Activated CD8-positive, alpha-beta memory T cell treated with anti-CD3 and anti-CD28 coated beads, Interleukin-2, amount 10 ng/mL, durations not matched to agents 7 days and 5 days (primary cell): ENCODE measurements around the gene NCKAP5. TPM values are rescaled to one million over a fixed set of nuclear protein-coding genes. Genes with fewer than 3 reads are reported as not detected.

ENCODE experiments used
- ATAC-seq: fragments of 150-1000 bp; cut with Tn5 transposase; one replicate; pipeline ENCODE4 v1.10.0; 2021; ENCODE audit warnings: moderate library complexity
- CTCF ChIA-PET: fragments of 350-600 bp; sonication (Branson Sonifier 250); formaldehyde crosslinking; loops from one replicate; lab custom pipeline; 2021; ENCODE audit warnings: antibody characterized with exemption; lab: Charles Lee
- DNase-seq: peaks from one replicate; pipeline ENCODE4 v3.0.0-alpha.2; 2020
- H3K27ac Mint-ChIP-seq: one replicate; pipeline ENCODE4 v1.8.0; 2021; ENCODE audit warnings: mild to moderate bottlenecking, mixed read lengths
- H3K27me3 Mint-ChIP-seq: one replicate; pipeline ENCODE4 v1.8.0; 2021; ENCODE audit warnings: mixed read lengths
- H3K36me3 Mint-ChIP-seq: one replicate; pipeline ENCODE4 v1.8.0; 2021; ENCODE audit warnings: mild to moderate bottlenecking, mixed read lengths
- H3K4me1 Mint-ChIP-seq: one replicate; pipeline ENCODE4 v1.8.0; 2021; ENCODE audit warnings: mixed read lengths
- H3K4me3 Mint-ChIP-seq: one replicate; pipeline ENCODE4 v1.8.0; 2021; ENCODE audit warnings: mild to moderate bottlenecking, moderate library complexity, mixed read lengths
- H3K9me3 Mint-ChIP-seq: one replicate; pipeline ENCODE4 v1.8.0; 2022; ENCODE audit warnings: low read depth, mixed read lengths
- total RNA-seq, 2 experiments: library from RNA; stranded (reverse); gene quantifications; one replicate each; pipeline ENCODE4 v1.2.3, GENCODE V29; 2021

NCKAP5 gene
- total RNA-seq, 2 experiments from 2014 or later: not detected

DNA sequence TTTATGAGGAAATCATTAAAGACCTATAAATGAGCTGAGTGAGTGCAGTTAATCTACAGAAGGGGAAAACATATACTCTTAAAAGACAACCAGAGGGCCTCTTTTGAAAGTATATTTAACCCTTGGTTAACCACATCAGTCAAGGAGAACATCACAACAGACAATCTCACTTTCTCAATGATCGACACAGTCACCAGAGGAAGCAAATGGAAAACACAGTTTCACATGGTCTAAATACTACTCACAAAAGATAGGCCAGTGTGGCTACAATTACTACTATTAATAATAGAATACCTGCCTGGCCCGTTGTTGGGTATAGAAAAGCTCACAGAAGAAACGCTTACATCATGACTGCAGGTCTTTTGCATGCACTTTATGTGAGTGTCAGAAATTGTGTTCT is 426.2 kb downstream of the NCKAP5 start:
- ATAC-seq: no peak
- DNase-seq: no peak
- no peak overlapping the region for H3K4me3 Mint-ChIP-seq
- H3K4me1 Mint-ChIP-seq: no peaks in the 10 kb centered on the region
- H3K9me3 Mint-ChIP-seq: no peaks in the 10 kb centered on the region
- no peak overlapping the region for H3K27ac Mint-ChIP-seq
- H3K27me3 Mint-ChIP-seq: no peaks in the 10 kb centered on the region
- CTCF ChIA-PET: no interaction called here
- H3K36me3 Mint-ChIP-seq: no peaks in the 10 kb centered on the region

- no peaks in the 10 kb centered on the region for H3K27me3 Mint-ChIP-seq
- H3K9me3 Mint-ChIP-seq: no peaks in the 10 kb centered on the region
- DNase-seq (no peak), ATAC-seq (no peak)
- CTCF ChIA-PET: no interaction called here
- H3K4me1 Mint-ChIP-seq: no peaks in the 10 kb centered on the region
- H3K36me3 Mint-ChIP-seq: no peaks in the 10 kb centered on the region
- H3K27ac Mint-ChIP-seq: no peak overlapping the region
- no peak overlapping the region for H3K4me3 Mint-ChIP-seq
Measured at GRCh38 chr2:133140620-133141019, 427.6 kb downstream of the NCKAP5 start.

- H3K27ac Mint-ChIP-seq: no peak overlapping the region
- no peaks in the 10 kb centered on the region for H3K27me3 Mint-ChIP-seq
- ATAC-seq (no peak), DNase-seq (no peak)
- H3K4me3 Mint-ChIP-seq: no peak overlapping the region
- no peaks in the 10 kb centered on the region for H3K9me3 Mint-ChIP-seq
- CTCF ChIA-PET: no interaction called here
- no peaks in the 10 kb centered on the region for H3K4me1 Mint-ChIP-seq
- H3K36me3 Mint-ChIP-seq: no peaks in the 10 kb centered on the region
Measured at GRCh38 chr2:133139847-133140533, 428.3 kb downstream of the NCKAP5 start.

DNA sequence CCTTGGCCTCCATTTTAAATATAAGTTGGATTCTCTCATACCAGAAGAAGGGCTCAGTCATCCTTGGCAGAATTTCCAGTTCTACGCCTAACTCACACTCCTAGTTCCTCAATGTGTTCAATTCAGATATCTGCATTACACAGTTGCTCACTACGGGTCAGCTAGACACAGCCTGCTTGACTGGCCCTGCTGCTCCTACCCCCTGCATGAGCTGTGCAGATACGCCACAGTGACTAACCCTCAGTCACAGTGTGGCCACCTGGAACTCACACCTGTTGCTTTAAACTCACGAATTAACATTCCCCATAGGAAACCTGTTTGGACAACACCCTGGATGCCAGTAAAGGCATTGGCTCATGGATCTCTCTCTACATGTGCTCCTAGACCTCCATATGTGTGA is 429.6 kb downstream of the NCKAP5 start:
- Mint-ChIP-seq H3K36me3 (no peaks in the 10 kb centered on the region), H3K27ac (no peak overlapping the region), H3K9me3 (no peaks in the 10 kb centered on the region), H3K4me1 (no peaks in the 10 kb centered on the region), H3K27me3 (no peaks in the 10 kb centered on the region), H3K4me3 (no peak overlapping the region)
- no peak for DNase-seq
- CTCF ChIA-PET: no interaction called here
- ATAC-seq: no peak

- Mint-ChIP-seq H3K27ac (no peak overlapping the region), H3K36me3 (no peaks in the 10 kb centered on the region), H3K4me1 (no peaks in the 10 kb centered on the region), H3K9me3 (peaks cover 2% of the 10 kb centered on the region), H3K4me3 (no peak overlapping the region), H3K27me3 (no peaks in the 10 kb centered on the region)
- ATAC-seq (no peak), DNase-seq (no peak)
- CTCF ChIA-PET: no interaction called here
Measured at GRCh38 chr2:133135035-133135654, 433.1 kb downstream of the NCKAP5 start.

GRCh38 chr2:133130548-133131246 is 437.6 kb downstream of the NCKAP5 start:
- H3K9me3 Mint-ChIP-seq: peaks cover 2% of the 10 kb centered on the region
- no peaks in the 10 kb centered on the region for H3K27me3 Mint-ChIP-seq
- H3K27ac Mint-ChIP-seq: no peak overlapping the region
- no peak for ATAC-seq
- no peak for DNase-seq
- no peaks in the 10 kb centered on the region for H3K4me1 Mint-ChIP-seq
- no peak overlapping the region for H3K4me3 Mint-ChIP-seq
- CTCF ChIA-PET: no interaction called here
- no peaks in the 10 kb centered on the region for H3K36me3 Mint-ChIP-seq

DNA sequence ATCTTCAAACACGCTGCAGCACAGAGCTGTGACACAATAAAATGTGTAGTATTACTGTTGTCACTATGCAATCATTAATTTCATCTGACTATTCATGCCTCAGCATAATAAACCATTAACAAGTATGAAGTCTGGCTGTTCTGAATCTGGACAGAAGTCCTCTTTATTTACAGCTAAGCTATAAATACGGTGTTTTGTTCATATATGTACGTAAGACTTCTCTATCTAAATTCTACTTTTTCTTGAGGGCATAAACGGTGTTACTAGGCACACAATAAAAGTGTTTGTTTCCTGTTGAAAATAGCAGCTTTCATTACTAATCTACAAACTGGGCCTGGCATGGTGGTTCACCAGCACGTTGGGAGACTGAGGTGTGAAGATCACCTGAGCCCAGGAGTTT is 443.8 kb downstream of the NCKAP5 start:
- CTCF ChIA-PET: no interaction called here
- H3K27me3 Mint-ChIP-seq: no peaks in the 10 kb centered on the region
- H3K36me3 Mint-ChIP-seq: no peaks in the 10 kb centered on the region
- no peak for DNase-seq
- no peak overlapping the region for H3K27ac Mint-ChIP-seq
- H3K4me3 Mint-ChIP-seq: no peak overlapping the region
- H3K9me3 Mint-ChIP-seq: no peaks in the 10 kb centered on the region
- ATAC-seq: no peak
- no peaks in the 10 kb centered on the region for H3K4me1 Mint-ChIP-seq

DNA sequence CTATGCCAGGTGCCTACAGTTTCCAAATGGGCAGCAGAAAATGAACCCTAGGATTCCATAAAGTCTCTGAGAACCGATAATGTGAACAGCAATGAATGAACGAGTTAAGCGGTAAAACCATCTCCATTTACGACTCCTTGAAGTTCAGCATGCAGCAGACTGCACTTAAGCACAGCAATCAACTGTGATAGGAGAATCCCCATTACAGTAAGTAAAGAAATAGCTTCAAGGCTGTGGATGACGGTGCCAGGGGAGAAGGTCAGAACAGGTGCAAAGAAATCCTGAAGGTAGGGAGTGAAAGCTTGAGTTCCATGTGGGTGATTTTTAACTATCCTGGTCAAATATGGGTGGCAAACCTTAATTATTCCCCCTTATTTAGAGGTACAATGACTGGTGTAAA is 444.4 kb downstream of the NCKAP5 start:
- H3K4me1 Mint-ChIP-seq: no peaks in the 10 kb centered on the region
- CTCF ChIA-PET: no interaction called here
- no peaks in the 10 kb centered on the region for H3K36me3 Mint-ChIP-seq
- ATAC-seq (no peak), DNase-seq (no peak)
- H3K9me3 Mint-ChIP-seq: no peaks in the 10 kb centered on the region
- H3K27ac Mint-ChIP-seq: no peak overlapping the region
- no peak overlapping the region for H3K4me3 Mint-ChIP-seq
- no peaks in the 10 kb centered on the region for H3K27me3 Mint-ChIP-seq

DNA sequence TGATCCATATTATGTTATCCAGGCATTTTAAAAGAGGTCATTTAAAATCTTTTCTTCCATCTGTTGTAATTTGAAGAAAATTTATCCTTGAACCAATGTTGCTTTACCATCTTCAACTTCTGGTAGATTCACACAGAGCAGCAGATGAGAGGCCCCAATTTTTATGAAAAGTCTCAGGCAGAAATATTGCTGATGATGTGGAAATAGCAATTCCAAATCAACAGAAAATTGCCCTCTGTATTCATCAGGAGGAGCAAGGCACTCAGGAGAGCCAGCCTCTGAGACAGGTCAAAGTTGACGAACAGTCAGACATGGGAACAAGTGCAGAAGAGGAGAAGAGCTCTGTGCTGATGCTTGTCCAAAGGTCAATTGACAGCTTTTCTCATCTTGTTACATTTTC is 444.9 kb downstream of the NCKAP5 start:
- Mint-ChIP-seq H3K4me1 (no peaks in the 10 kb centered on the region), H3K27me3 (no peaks in the 10 kb centered on the region), H3K36me3 (no peaks in the 10 kb centered on the region), H3K27ac (no peak overlapping the region), H3K9me3 (no peaks in the 10 kb centered on the region), H3K4me3 (no peak overlapping the region)
- DNase-seq (no peak), ATAC-seq (no peak)
- CTCF ChIA-PET: no interaction called here

- Mint-ChIP-seq H3K27ac (no peak overlapping the region), H3K4me1 (no peaks in the 10 kb centered on the region), H3K4me3 (no peak overlapping the region)
Measured at GRCh38 chr2:133122529-133122928, 445.7 kb downstream of the NCKAP5 start.

DNA sequence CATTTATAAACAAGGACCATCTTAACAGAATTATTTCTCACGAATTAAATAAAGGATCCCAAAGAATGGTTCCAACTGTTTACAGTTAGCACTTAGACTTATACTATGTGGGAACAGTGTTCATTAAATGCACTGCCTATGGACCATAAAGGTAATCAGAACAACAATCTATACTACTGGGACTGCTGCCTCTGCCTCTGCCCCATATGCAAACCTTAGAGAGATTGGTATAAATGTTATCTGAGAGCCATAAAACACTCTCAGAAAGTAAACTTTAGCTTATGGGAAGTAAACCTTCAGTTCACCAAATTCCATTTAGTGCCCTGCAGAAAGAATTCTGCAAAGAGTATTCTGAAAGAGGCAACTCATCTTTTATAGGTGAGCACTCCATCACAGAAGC is 448.0 kb downstream of the NCKAP5 start:
- CTCF ChIA-PET: no interaction called here
- Mint-ChIP-seq H3K36me3 (no peaks in the 10 kb centered on the region), H3K27ac (no peak overlapping the region), H3K4me3 (no peak overlapping the region), H3K9me3 (peaks cover 2% of the 10 kb centered on the region), H3K4me1 (no peaks in the 10 kb centered on the region), H3K27me3 (no peaks in the 10 kb centered on the region)
- ATAC-seq (no peak), DNase-seq (no peak)

More at GRCh38 chr2:133122529-133122928, 445.7 kb downstream of the NCKAP5 start:
- Mint-ChIP-seq H3K27me3 (no peaks in the 10 kb centered on the region), H3K36me3 (no peaks in the 10 kb centered on the region), H3K9me3 (no peaks in the 10 kb centered on the region)
- ATAC-seq: no peak
- CTCF ChIA-PET: no interaction called here
- DNase-seq: no peak

DNA sequence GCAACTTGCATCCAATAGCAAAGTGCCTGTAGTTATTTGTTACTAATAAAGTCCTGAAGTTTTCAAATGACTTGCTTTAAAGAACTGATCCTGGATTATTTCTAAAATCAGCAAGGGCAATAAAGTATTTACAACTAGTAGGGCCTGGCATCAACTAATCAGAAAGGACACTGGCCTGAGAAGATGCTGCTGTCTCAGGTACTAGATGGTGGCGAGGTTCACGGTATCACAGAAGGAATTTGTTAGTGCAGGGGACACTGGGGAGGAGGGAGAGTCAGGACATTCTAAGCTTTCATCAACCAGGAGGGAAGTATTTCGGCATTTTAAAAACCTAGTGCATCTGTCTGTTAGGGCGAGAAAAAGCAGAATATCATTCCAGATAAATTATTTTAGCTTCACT is 458.1 kb downstream of the NCKAP5 start:
- H3K27me3 Mint-ChIP-seq: no peaks in the 10 kb centered on the region
- H3K9me3 Mint-ChIP-seq: no peaks in the 10 kb centered on the region
- H3K4me1 Mint-ChIP-seq: no peaks in the 10 kb centered on the region
- ATAC-seq: no peak
- H3K27ac Mint-ChIP-seq: no peak overlapping the region
- no peak overlapping the region for H3K4me3 Mint-ChIP-seq
- no peak for DNase-seq
- H3K36me3 Mint-ChIP-seq: no peaks in the 10 kb centered on the region
- CTCF ChIA-PET: no interaction called here

GRCh38 chr2:133109772-133110171 is 458.5 kb downstream of the NCKAP5 start:
- H3K27ac Mint-ChIP-seq: no peak overlapping the region
- H3K36me3 Mint-ChIP-seq: no peaks in the 10 kb centered on the region
- H3K4me1 Mint-ChIP-seq: no peaks in the 10 kb centered on the region
- DNase-seq (no peak), ATAC-seq (no peak)
- no peaks in the 10 kb centered on the region for H3K9me3 Mint-ChIP-seq
- H3K27me3 Mint-ChIP-seq: no peaks in the 10 kb centered on the region
- H3K4me3 Mint-ChIP-seq: no peak overlapping the region
- CTCF ChIA-PET: no interaction called here
